Type B pancreatic cell (in vitro differentiated cells): ENCODE measurements around the gene ATP11B. TPM values are rescaled to one million over a fixed set of nuclear protein-coding genes. Genes with fewer than 3 reads are reported as not detected.

ENCODE experiments used
- DNase-seq: peaks from one replicate; pipeline ENCODE4 v3.0.0; 2021; ENCODE audit warnings: mixed read lengths; ENCODE audit not compliant: unreplicated experiment; ENCODE audit errors: extremely low spot score
- H3K27ac Mint-ChIP-seq: 2 replicates; pipeline ENCODE4 v1.8.0; 2021; ENCODE audit warnings: mild to moderate bottlenecking, mixed read lengths
- H3K27me3 Mint-ChIP-seq: 2 replicates; pipeline ENCODE4 v1.8.0; 2021; ENCODE audit warnings: mixed read lengths
- H3K36me3 Mint-ChIP-seq: 2 replicates; pipeline ENCODE4 v1.8.0; 2021; ENCODE audit warnings: mixed read lengths
- H3K4me1 Mint-ChIP-seq: one replicate; pipeline ENCODE4 v1.8.0; 2021; ENCODE audit warnings: mixed read lengths; ENCODE audit not compliant: unreplicated experiment
- H3K4me3 Mint-ChIP-seq: 2 replicates; pipeline ENCODE4 v1.8.0; 2021; ENCODE audit warnings: mild to moderate bottlenecking, mixed read lengths
- H3K9me3 Mint-ChIP-seq: 2 replicates; pipeline ENCODE4 v1.8.0; 2021; ENCODE audit warnings: mixed read lengths
- CTCF ChIP-seq: fragments of 200-600 bp; sonication (generic); conservative IDR thresholded peaks from 2 replicates; pipeline ENCODE4 v1.5.0; 2021; ENCODE audit warnings: antibody characterized with exemption, mild to moderate bottlenecking
- total RNA-seq: library from RNA; stranded (reverse); gene quantifications from 2 replicates; pipeline ENCODE4 v1.2.1, GENCODE V29; 2021; ENCODE audit warnings: low replicate concordance

ATP11B gene
- total RNA-seq, 1 donor from 2014 or later: 73.4 TPM

GRCh38 chr3:182948305-182948704, 155.0 kb downstream of the ATP11B start:
- no peak for TF ChIP-seq CTCF
- no peaks in the 10 kb centered on the region for H3K4me1 Mint-ChIP-seq
- H3K36me3 Mint-ChIP-seq: peaks cover 48% of the 10 kb centered on the region
- no peaks in the 10 kb centered on the region for H3K27me3 Mint-ChIP-seq
- peaks cover 12% of the 10 kb centered on the region for H3K9me3 Mint-ChIP-seq
- no peak overlapping the region for H3K4me3 Mint-ChIP-seq
- no peak overlapping the region for H3K27ac Mint-ChIP-seq
- no peak for DNase-seq

GRCh38 chr3:182949688-182950087, 156.4 kb downstream of the ATP11B start:
- peaks cover 50% of the 10 kb centered on the region for H3K36me3 Mint-ChIP-seq
- DNase-seq: no peak
- TF ChIP-seq CTCF: no peak
- H3K4me1 Mint-ChIP-seq: no peaks in the 10 kb centered on the region
- no peak overlapping the region for H3K27ac Mint-ChIP-seq
- no peaks in the 10 kb centered on the region for H3K27me3 Mint-ChIP-seq
- H3K9me3 Mint-ChIP-seq: peaks cover 12% of the 10 kb centered on the region
- no peak overlapping the region for H3K4me3 Mint-ChIP-seq

- TF ChIP-seq CTCF: no peak
- peaks cover 2% of the 10 kb centered on the region for H3K4me1 Mint-ChIP-seq
- peaks cover 39% of the 10 kb centered on the region for H3K36me3 Mint-ChIP-seq
These were observed 161.4 kb downstream of the ATP11B start for GRCh38 chr3:182954553-182955235.

GRCh38 chr3:182957226-182957625, 163.9 kb downstream of the ATP11B start:
- H3K4me1 Mint-ChIP-seq: peaks cover 12% of the 10 kb centered on the region
- no peak overlapping the region for H3K4me3 Mint-ChIP-seq
- H3K36me3 Mint-ChIP-seq: peaks cover 36% of the 10 kb centered on the region
- H3K27me3 Mint-ChIP-seq: no peaks in the 10 kb centered on the region
- no peak for DNase-seq
- no peak for TF ChIP-seq CTCF
- no peak overlapping the region for H3K27ac Mint-ChIP-seq
- H3K9me3 Mint-ChIP-seq: peaks cover 8% of the 10 kb centered on the region

More at GRCh38 chr3:182954553-182955235, 161.4 kb downstream of the ATP11B start:
- H3K4me3 Mint-ChIP-seq: no peak overlapping the region
- H3K27me3 Mint-ChIP-seq: no peaks in the 10 kb centered on the region
- no peak for DNase-seq
- H3K9me3 Mint-ChIP-seq: peaks cover 12% of the 10 kb centered on the region
- no peak overlapping the region for H3K27ac Mint-ChIP-seq

- DNase-seq: no peak
- Mint-ChIP-seq H3K4me3 (no peak overlapping the region), H3K36me3 (peaks cover 35% of the 10 kb centered on the region), H3K9me3 (peaks cover 2% of the 10 kb centered on the region), H3K27me3 (no peaks in the 10 kb centered on the region), H3K27ac (no peak overlapping the region), H3K4me1 (peaks cover 17% of the 10 kb centered on the region)
- TF ChIP-seq CTCF: no peak
These were observed 164.5 kb downstream of the ATP11B start for GRCh38 chr3:182957676-182958266.
